Activated effector memory CD4-positive, alpha-beta T cell treated with anti-CD3 and anti-CD28 coated beads, Interleukin-2, amount 50 U/mL, for 16 hours (primary cell): Measurements from ENCODE around the gene TMPRSS6.
A peak's percentile ranks its signal among the peaks of the same experiment; 100 is the strongest.

Source experiments
- DNase-seq: peaks from one replicate; pipeline ENCODE4 v3.0.0-alpha.2; 2020

The TMPRSS6 gene

DNA sequence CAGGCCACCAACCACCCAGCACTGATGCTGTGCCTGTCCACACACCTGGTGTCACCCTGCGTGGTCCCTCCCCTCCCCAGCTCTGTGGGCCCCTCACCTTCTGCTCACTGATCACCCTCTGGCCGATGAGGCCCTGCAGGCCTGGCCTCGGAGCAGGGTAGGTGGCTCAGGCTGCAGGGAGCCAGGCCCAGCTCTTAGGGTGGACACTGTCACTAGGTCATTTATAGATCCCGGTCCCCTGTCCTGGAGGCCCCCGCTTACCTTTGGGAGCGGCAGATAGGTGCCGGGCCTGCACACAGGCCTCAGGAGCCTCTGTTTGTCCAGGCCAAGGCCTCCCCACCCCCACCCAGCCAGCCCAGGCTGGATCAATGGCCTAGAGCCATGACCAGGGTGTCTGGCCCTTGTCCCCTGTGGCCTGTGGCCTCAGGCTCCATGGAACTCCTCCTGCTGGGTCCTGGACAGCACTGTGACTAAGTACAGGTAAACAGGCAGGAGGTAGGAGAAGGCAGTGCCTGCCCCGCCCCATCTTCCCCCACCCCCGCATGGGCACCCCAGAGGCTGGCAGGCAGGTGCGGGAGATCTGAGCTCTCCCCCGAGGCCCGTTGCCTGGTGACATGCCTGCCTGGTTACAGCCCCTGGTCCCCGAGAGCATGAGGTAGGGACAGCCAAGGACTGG lies at the start of gene TMPRSS6:
Gene TMPRSS6 (minus strand): TSS at position 472 of the 676 bp plus-strand sequence. CDS start 6,296 bp downstream, outside the sequence.
- no peak for DNase-seq

DNA sequence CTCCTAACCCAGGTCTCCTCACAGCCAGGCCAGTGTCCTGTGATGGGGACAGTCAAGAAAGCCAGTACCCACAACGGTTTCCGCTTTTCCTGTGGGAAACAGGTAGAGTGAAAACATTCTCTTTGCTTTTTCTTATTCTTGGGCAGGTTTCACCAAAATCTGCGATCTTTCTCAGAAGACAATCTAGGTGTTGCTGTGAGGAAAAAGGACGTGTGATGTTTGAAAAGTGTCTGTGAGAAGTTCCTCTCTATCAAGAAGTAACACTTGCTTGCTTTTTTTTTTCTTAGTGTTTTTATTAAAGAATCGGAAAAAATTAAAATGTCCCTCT lies 49.4 kb upstream of the TMPRSS6 start:
- DNase-seq: no peak

DNA sequence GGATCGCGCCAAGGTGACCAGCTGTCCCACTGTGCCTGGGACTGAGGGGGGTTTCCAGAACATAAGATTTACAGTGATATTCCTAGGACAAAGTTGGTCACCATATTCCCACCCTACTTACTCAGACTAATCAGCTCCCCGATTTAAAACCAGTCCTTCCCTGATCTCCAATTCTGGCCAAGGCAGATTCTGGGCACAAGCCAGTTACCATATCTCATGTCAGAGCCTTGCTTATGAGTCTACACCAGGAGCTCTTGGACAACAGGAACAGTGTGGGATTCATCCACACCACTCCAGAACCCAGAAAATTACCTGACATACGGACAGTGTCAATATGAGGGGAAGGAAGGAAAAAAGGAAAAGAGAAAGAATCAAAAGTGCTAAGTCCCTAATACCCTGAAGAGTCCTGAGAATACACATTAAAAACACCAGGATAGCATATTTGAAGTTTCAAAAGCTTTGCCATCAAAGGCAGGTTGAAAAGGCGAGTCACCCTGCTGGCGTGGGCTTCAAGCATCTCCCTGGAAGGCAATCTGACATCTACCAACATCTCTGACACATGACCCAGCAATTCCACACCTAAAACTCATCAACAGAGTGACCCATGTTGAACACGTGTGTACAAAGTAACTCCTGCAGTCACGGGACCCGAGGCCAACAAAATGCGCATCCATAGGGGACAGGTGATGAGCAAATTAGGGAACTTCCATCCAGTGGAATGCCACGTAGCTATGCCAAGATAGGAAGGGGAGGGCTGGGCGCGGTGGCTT lies 48.2 kb upstream of the TMPRSS6 start:
- no peak for DNase-seq

- DNase-seq: no peak
These were observed 47.3 kb upstream of the TMPRSS6 start for GRCh38 chr22:37156686-37157435.

DNA sequence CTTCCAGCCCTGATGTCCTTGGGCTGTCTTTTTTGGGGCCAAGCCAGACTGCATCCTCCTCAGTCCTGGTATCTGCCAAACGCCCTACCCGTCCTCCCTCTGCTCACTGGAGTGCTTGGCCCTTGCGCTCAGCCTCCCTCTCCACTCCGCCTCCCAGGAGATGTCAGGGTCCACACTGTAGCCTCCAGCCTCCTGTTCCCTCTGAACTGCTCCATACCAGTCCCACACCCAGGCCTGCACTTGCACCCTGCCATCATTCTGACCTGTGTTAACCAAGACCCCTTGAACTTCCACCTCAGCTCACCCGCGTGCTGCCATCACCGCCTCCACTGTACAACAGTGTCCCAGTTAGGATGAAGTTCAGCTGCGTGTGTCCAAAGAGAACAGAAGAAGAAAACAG lies 46.5 kb upstream of the TMPRSS6 start:
- no peak for DNase-seq

DNA sequence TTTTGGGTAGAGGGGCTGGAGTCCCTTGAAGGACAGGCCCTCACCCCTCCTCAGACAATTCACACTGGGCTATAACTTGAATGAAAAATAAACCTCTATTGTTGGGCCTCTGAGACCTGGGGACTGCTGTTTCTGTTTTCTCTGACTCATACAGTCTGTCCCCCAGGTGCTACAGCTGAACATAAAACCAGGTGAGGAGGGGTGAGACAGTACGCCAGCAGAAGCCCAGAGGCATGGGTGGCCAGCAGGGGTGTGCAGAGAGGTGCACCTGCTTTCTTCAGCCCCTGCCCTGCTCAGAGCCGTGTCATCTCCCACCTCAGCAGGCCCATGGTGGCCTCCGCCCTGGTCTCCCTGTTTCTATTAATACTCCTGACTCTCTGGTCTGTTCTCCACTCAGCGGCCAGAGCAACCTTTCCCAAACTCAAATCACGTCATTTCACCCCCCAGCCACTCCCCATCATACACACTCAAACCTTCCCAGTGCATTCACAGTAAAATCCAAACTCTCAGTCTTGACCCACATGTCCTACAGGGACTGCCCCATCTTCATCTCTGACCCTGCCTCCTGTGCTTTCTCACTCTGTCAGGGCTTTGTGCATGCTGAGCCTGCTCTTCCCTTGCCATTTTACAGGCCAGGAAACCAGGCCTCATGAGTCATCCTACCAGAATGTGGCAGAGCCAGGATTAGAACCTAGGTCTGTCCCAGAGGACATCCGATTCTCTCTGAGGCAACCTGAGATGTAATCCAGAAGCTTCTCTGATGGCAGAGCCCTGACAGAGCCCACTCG lies 45.6 kb upstream of the TMPRSS6 start:
- no peak for DNase-seq

DNA sequence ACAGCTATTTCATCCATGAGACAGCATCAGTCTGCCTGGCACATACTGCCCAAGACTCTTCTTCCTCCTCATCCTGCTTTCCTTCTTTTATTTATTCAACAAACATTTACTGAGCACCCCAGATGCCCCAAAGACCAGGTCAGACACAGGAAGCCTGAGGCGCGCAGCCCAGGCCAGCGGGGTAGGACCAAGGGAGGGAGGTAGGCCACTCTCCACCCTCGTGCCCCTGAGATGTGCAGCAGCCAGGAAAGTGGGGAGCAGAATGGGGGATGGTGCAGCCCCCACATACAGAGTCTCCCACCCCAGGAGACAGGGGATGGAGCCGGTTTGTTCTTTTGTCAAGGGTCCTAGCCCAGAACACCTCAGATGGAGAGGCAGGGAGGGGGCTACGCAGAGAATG lies 44.4 kb upstream of the TMPRSS6 start:
- DNase-seq: no peak

- no peak for DNase-seq
These were observed 41.9 kb upstream of the TMPRSS6 start for GRCh38 chr22:37151401-37151800.

- no peak for DNase-seq
These were observed 41.2 kb upstream of the TMPRSS6 start for GRCh38 chr22:37150701-37151100.

DNA sequence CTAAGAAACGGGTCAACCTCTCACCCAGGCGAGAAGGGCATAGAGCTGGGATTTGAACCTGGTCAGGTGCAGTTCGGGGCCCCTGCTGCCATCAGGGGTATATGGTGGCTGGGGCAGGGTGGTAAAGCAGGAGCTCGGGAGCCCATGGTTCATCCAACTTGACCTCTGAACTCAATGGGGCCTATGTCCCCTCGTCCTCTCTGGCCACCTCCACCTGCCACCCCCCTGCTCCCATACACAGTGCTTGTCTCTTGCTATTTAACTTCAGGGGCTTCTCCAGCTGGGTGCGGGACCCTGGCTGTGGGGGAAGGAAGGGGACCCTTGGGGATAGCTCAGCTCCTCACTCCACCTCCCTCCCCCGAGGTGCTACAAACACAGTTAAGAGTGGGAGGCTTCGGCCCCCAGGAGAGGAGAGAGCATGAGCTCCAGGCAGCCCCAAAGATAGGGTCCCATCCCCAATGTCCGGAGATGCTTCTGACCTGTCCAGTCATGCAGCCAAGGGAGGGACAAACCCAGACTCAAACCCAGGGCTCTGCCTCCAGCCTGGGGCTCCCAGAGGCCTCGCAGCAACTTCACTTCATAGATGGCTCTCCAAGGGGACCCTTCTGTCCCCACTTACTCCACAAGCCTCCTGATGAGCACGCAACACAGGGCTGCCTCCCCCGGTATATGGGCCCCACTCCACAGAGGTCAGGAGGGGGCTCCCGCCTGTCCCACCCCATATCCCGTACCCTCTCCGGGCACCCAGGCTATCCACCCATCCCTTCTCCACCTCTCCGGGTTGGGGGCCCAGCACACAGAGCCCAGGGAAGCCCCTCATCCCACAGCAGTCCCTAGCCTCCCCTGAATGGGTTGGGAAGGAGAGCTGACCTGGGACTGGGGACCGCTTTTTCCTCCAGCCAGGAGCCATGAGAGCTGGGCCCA lies 39.5 kb upstream of the TMPRSS6 start:
- no peak for DNase-seq

- peak; percentile 77 for DNase-seq
These were observed 38.6 kb upstream of the TMPRSS6 start for GRCh38 chr22:37148031-37148651.

DNA sequence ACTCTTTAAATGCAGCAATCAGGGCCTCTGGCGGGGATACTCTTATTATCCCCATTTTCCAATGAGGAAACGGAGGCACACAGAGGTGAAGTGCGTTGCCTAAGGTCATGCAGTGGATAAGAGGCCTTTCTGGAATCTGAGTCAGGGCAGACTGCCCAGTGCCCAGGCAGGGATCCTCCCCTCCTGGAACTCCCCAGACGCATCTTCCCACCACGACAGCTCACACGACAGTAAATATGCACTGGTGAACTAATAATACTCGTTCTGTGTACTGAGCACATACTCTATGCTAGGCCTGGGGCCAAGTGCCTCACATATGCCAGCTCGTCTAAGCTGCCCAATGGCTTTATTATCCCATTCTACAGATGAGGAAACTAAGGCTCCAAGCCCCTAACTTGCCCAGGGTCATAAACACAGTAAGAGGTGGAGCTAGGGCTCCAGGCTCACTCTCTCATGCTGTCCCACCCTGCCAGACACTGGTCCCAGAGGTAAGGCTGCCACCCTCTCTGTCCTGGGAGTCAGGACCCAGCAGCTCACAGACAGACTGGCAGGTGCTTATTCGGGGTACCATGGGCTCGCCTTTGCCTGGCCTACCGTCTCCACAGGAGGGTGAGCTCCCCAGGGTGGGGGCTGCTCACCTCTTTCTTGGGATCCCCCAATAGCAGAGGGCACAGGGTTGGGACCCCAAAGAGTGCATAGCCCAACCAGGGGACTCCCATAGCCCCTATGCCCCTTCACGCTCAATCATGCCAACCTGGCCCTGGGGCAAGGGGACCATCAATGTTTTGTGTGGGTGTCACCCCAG lies 37.9 kb upstream of the TMPRSS6 start:
- DNase-seq: peak; percentile 77

GRCh38 chr22:37146507-37147180 lies 37.1 kb upstream of the TMPRSS6 start:
- DNase-seq: no peak

DNA sequence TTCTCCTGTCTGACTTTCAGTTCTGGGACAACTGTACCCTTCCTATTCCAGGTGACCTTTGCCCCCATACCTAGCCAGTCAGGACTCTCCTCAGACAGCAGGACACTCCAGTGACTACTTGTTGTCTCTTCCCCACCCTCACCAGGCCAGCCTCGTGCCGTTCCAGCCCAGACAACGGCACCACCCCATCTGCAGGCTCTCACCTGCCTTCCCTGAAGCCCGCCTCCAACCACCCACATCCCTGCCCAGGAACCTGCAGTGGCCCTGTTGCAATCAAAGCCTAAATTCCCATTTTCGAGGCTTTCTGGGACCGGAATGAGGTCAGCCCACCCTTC lies 36.5 kb upstream of the TMPRSS6 start:
- DNase-seq: no peak

GRCh38 chr22:37145180-37146050 lies 35.9 kb upstream of the TMPRSS6 start:
- no peak for DNase-seq

DNA sequence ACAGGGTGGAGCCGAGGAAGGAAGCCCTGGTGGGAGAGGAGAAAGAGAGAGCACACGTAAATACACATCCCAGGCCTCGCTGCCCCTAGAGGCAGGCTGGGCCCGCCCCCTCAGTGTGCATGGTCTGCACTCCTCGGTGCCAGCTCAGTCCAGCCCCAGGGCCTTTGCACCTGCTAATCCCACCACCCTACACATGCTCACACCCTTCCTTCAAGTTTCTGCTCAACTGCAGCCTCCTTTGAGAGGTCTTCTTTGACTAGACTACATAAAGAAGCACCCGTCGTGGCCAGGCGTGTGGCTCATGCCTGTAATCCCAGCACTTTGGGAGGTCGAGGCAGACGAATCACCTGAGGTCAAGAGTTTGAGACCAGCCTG lies 34.7 kb upstream of the TMPRSS6 start:
- no peak for DNase-seq

DNA sequence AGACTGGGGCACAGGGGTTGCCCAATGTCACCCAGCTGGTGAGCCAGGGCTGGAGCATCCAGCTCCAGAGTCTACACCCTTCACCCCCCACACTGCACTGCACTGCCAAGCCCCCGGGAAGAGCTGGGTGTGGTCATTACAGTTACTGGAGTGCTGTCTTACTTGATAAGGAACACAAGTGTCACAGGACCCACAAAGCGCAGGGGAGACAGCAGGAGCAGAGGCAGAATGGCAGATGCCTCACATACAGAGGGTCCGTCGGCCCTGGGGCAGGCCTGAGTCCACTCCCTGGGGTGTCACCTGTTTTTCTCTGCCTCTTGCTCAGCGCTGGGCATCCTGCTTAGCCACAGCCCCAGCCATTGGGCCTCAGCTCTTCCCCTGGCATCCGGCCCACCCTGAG lies 32.5 kb upstream of the TMPRSS6 start:
- no peak for DNase-seq

DNA sequence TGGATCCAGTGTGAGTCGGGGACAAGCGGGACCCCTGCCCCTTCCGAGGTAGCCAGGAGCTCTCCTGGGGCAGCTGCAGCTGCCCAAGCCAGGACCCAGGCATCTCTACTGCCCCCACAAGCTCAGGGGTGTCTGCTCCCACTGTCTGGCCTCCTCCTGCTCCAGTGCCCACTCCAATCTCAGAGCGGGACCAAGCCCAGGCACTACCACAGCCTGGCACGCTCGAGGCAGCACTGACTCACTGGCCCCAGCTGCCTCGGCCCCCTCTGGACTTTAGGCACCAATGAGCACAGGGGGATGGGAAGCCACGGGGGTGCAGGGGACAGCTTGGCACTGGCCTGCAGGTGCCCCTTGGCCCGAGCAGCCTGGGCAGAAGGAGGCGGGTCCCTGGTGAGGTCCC lies 32.0 kb upstream of the TMPRSS6 start:
- no peak for DNase-seq

- DNase-seq: no peak
These were observed 31.3 kb upstream of the TMPRSS6 start for GRCh38 chr22:37140686-37141323.
